K562 (cell line): ENCODE measurements around the gene ANKS3. TPM values are rescaled to one million over a fixed set of nuclear protein-coding genes. Genes with fewer than 3 reads are reported as not detected.
A peak's percentile ranks its signal among the peaks of the same experiment; 100 is the strongest.

Source experiments
- ATAC-seq: fragments of 200-7000 bp; cut with Tn5 transposase; 3 replicates; pipeline ENCODE4 v1.9.1; 2020; ENCODE audit warnings: moderate library complexity
- BruUV-seq: library from RNA; stranded (reverse); fragments of 400-500 nt; replicated peaks from 2 replicates; lab custom pipeline; 2021; lab: Mats Ljungman, UMichigan
- CTCF ChIA-PET: fragments of 300-600 bp; formaldehyde crosslinking; extraction: SDS; loops from one replicate; lab custom pipeline; 2021; ENCODE audit warnings: low intra/inter-chr PET ratio; lab: Yijun Ruan, JAX
- POLR2A ChIA-PET: fragments of 300-600, 350-650 bp; sonication (Branson Sonifier 250); formaldehyde crosslinking; extraction: SDS; loops from one replicate; lab custom pipeline; 2021; ENCODE audit warnings: antibody characterized with exemption, inconsistent platforms; lab: Yijun Ruan, JAX
- DNase-seq, 4 experiments: peaks; one replicate each; pipeline versions ENCODE4 v3.0.0 to v3.0.0-alpha.2; 2011 to 2018; ENCODE audit warnings: low spot score in 3 of 4, mixed read lengths in 3 of 4; ENCODE audit errors: extremely low read depth in 1 of 4
- FAIRE-seq: peaks from 2 replicates; lab custom pipeline; 2011; peaks lifted over from hg19 to GRCh38; lab: Jason Lieb, UNC
- H2AFZ ChIP-seq: 2 replicates; pipeline ENCODE4 v1.6.0; 2011; ENCODE audit warnings: low read depth, low read length, control low read depth, inconsistent platforms
- H3K27ac ChIP-seq: fragments of 200-600 bp; 3 replicates; pipeline ENCODE4 v1.8.0; 2011; ENCODE audit warnings: low read depth, mild to moderate bottlenecking, control low read depth, inconsistent platforms, low read length, moderate library complexity, mixed read lengths; ENCODE audit errors: extremely low read depth
- H3K27me3 ChIP-seq, 2 experiments: fragments of 300-600 bp in 1 of 2; 2 replicates in 1 of 2; 3 replicates in 1 of 2; pipeline versions ENCODE4 v1.6.0 to v1.8.0; 2011; ENCODE audit warnings: inconsistent platforms in 2 of 2, low read length in 2 of 2, mild to moderate bottlenecking in 1 of 2, mixed read lengths in 1 of 2, moderate library complexity in 1 of 2; ENCODE audit not compliant: control insufficient read depth in 2 of 2, insufficient read depth in 2 of 2
- H3K36me3 ChIP-seq: fragments of 300-600 bp; 3 replicates; pipeline ENCODE4 v1.8.0; 2011; ENCODE audit warnings: mild to moderate bottlenecking, low read length, inconsistent platforms; ENCODE audit not compliant: control insufficient read depth, insufficient read depth
- H3K4me1 ChIP-seq, 2 experiments: fragments of 200-600 bp in 1 of 2; replicated peaks in 1 of 2; 2 replicates in 1 of 2; 3 replicates in 1 of 2; pipeline versions ENCODE4 v1.5.1 to v1.8.0; 2011; ENCODE audit warnings: inconsistent platforms in 2 of 2, low read length in 2 of 2, mild to moderate bottlenecking in 1 of 2, mixed read lengths in 1 of 2, moderate library complexity in 1 of 2; ENCODE audit not compliant: control insufficient read depth in 2 of 2, insufficient read depth in 2 of 2
- H3K4me2 ChIP-seq: 2 replicates; pipeline ENCODE4 v1.6.1; 2011; ENCODE audit warnings: low read length, control low read depth, inconsistent platforms, mixed read lengths; ENCODE audit not compliant: insufficient read depth
- H3K4me3 ChIP-seq: fragments of 200-600 bp; sonication (generic), shearing (Covaris generic); 2 replicates; pipeline ENCODE4 v1.5.1; 2016; ENCODE audit warnings: control low read depth, inconsistent platforms
- H3K79me2 ChIP-seq: fragments of 200-600 bp; 3 replicates; pipeline ENCODE4 v1.8.0; 2011; ENCODE audit warnings: low read length, inconsistent platforms; ENCODE audit not compliant: control insufficient read depth, insufficient read depth
- H3K9ac ChIP-seq, 2 experiments: 2 replicates each; pipeline versions ENCODE4 v1.6.0 to v1.6.1; 2011; ENCODE audit warnings: low read depth in 2 of 2, low read length in 2 of 2, control low read depth in 1 of 2, inconsistent platforms in 1 of 2, mild to moderate bottlenecking in 1 of 2, mixed read lengths in 1 of 2; ENCODE audit not compliant: insufficient read depth in 1 of 2
- H3K9me1 ChIP-seq: one replicate; pipeline ENCODE4 v1.6.0; 2011; ENCODE audit warnings: inconsistent platforms, mild to moderate bottlenecking, low read length, moderate library complexity; ENCODE audit not compliant: control insufficient read depth, insufficient read depth
- H3K9me3 ChIP-seq: replicated peaks from 2 replicates; pipeline ENCODE4 v1.5.1; 2011; ENCODE audit warnings: low read depth, low read length, inconsistent platforms; ENCODE audit not compliant: control insufficient read depth, insufficient read depth
- H4K20me1 ChIP-seq: replicated peaks from 2 replicates; pipeline ENCODE4 v1.6.1; 2011; ENCODE audit warnings: low read length, inconsistent platforms, mixed read lengths; ENCODE audit not compliant: control insufficient read depth, insufficient read depth
- BCOR ChIP-seq: fragments of 450-650 bp; IDR thresholded peaks from 2 replicates; pipeline ENCODE4 v1.6.1; 2016
- E2F6 ChIP-seq, 2 experiments: IDR thresholded peaks; 2 replicates each; pipeline ENCODE4 v1.6.1; 2011; ENCODE audit warnings: borderline replicate concordance in 1 of 2, control low read depth in 1 of 2, low read depth in 1 of 2, low read length in 1 of 2, mild to moderate bottlenecking in 1 of 2, mixed read lengths in 1 of 2, moderate library complexity in 1 of 2; ENCODE audit not compliant: insufficient read depth in 1 of 2, insufficient read length in 1 of 2, poor library complexity in 1 of 2, severe bottlenecking in 1 of 2; ENCODE audit errors: extremely low read depth in 1 of 2
- HDAC2 ChIP-seq: fragments of 450-650 bp; IDR thresholded peaks from 2 replicates; pipeline ENCODE4 v1.6.1; 2016; ENCODE audit warnings: mild to moderate bottlenecking
- KDM1A ChIP-seq, 2 experiments: fragments of 450-650 bp; IDR thresholded peaks; 2 replicates each; pipeline ENCODE4 v1.6.1; 2016; ENCODE audit warnings: mild to moderate bottlenecking in 2 of 2
- MAFG ChIP-seq: fragments of 450-650 bp; conservative IDR thresholded peaks from 2 replicates; pipeline ENCODE4 v1.6.1; 2016; ENCODE audit warnings: missing genetic modification characterization, missing compliant biosample characterization
- PCBP2 ChIP-seq: fragments of 200-400 bp; formaldehyde crosslinking; IDR thresholded peaks from 2 replicates; pipeline ENCODE4 v1.6.1; 2018; ENCODE audit warnings: low read length, low read depth, mild to moderate bottlenecking, moderate library complexity; ENCODE audit not compliant: poor library complexity, severe bottlenecking
- RBM25 ChIP-seq: fragments of 200-400 bp; formaldehyde crosslinking; IDR thresholded peaks from 2 replicates; pipeline ENCODE4 v1.6.1; 2018; ENCODE audit warnings: low read length, low read depth, moderate library complexity; ENCODE audit not compliant: severe bottlenecking
- SAP30 ChIP-seq: fragments of 200-600 bp; sonication (generic); IDR thresholded peaks from 2 replicates; pipeline ENCODE4 v1.6.1; 2012; ENCODE audit warnings: borderline replicate concordance, low read depth, mild to moderate bottlenecking, moderate library complexity, low read length, control low read depth, inconsistent platforms; ENCODE audit not compliant: insufficient read depth, poor library complexity, severe bottlenecking
- TSHZ1 ChIP-seq: fragments of 250-450 bp; sonication (Bioruptor Pico); IDR thresholded peaks from 2 replicates; pipeline ENCODE4 v1.4.0; 2020; ENCODE audit warnings: mild to moderate bottlenecking, moderate library complexity
- ZNF512 ChIP-seq: IDR thresholded peaks from 2 replicates; pipeline ENCODE4 v1.6.1; 2016; ENCODE audit warnings: missing genetic modification characterization, missing compliant biosample characterization
- WGBS: fragments of 100-300 bp; shearing (Covaris generic); methylation state at CpG from one replicate; pipeline ENCODE4 v1.1.6; 2016; ENCODE audit warnings: low coverage, mixed read lengths; ENCODE audit not compliant: insufficient coverage; ENCODE audit errors: missing lambda C conversion rate; 5-methylcytosine and 5-hydroxymethylcytosine counted together
- in situ Hi-C: fragments of 300-500 bp; cut with MboI; formaldehyde crosslinking; loops from 4 replicates; pipeline ENCODE4 v1.15.0; 2018; ENCODE audit warnings: inconsistent platforms, mixed read lengths
- intact Hi-C: fragments of 100-400 bp; cut with micrococcal nuclease; formaldehyde crosslinking; loops from 2 replicates; pipeline ENCODE4 v1.14.2; 2022
- polyA plus RNA-seq, 8 experiments: library from polyadenylated mRNA; depleted of rRNA in 4 of 8; stranded (reverse) in 5 of 8; unstranded in 3 of 8; fragments of >200 nt; fragmentation: Nextera tagmentation in 2 of 8; fragmentation: Illumina TruSeq in 1 of 8; extraction: Ambion mirVana in 2 of 8; extraction: Trizol in 1 of 8; gene quantifications; 2 replicates each; pipeline versions ENCODE4 v1.2.1 to v1.2.3, GENCODE V29; 2011 to 2014; ENCODE audit warnings: inconsistent platforms in 1 of 8, missing spikeins in 1 of 8
- total RNA-seq, 7 experiments: library from RNA; depleted of rRNA in 6 of 7; stranded (reverse); fragments of >200 nt in 6 of 7; fragmentation: Illumina TruSeq in 2 of 7; extraction: Trizol in 2 of 7; gene quantifications; 2 replicates each; pipeline versions ENCODE4 v1.2.1 to v1.2.3, GENCODE V29; 2011 to 2021; ENCODE audit warnings: low replicate concordance in 1 of 7

ANKS3 gene
- total and polyA plus RNA-seq, 9 of the 15 experiments (the other 6 are each of a cell fraction or from before 2014, with no cell fraction given): 0.43 to 25.7 (median 14.8) TPM

GRCh38 chr16:4776141-4776705 is 42.2 kb upstream of the ANKS3 start:
- POLR2A ChIA-PET: interaction anchor here (0.5 to 1.1 kb wide), 2 partner anchors 29 to 33 kb away, joined by 3 to 4 read pairs; no protein-coding TSS in a partner anchor
- Histone ChIP-seq H4K20me1 (no peaks in the 10 kb centered on the region), H3K27me3 (no peaks in the 10 kb centered on the region), H2AFZ (no peak overlapping the region)
- no peak for FAIRE-seq
- BruUV-seq: no TSS peak
- CTCF ChIA-PET: no interaction called here
- intact Hi-C loops (no loop called here), in situ Hi-C loops (no loop called here)
- TF ChIP-seq TSHZ1 (CRISPR knock-in tag): no peak
- TF ChIP-seq E2F6 (IDR thresholded peaks at IDR 0.05; ENCODE audit: borderline replicate concordance in 1 of 2, extremely low read depth in 1 of 2, insufficient read depth in 1 of 2, insufficient read length in 1 of 2, low read depth in 1 of 2, low read length in 1 of 2, poor library complexity in 1 of 2, severe bottlenecking in 1 of 2): no peak
- no peak for TF ChIP-seq SAP30
- no peak for TF ChIP-seq ZNF512
- no peak for TF ChIP-seq PCBP2
- TF ChIP-seq HDAC2: peak; percentile 42; the same call in 1 of the 2 replicates
- TF ChIP-seq KDM1A (IDR thresholded peaks at IDR 0.05): peak in 1 of 2 experiments; percentile 52; a peak in 1 of 4 replicates
- TF ChIP-seq RBM25: peak; percentile 58
- no peak for TF ChIP-seq MAFG
- peak; percentile 79 for TF ChIP-seq BCOR
- TF ChIP-seq, all 486 proteins: peak for 4
- DNase-seq (no peak), ATAC-seq (no peak)
- peak overlapping the region in 1 of 2 experiments; percentile 71; a peak in 2 of 4 replicates for H3K9ac ChIP-seq
- no peaks in the 10 kb centered on the region for H3K9me3 ChIP-seq
- no peaks in the 10 kb centered on the region for H3K79me2 ChIP-seq
- no peaks in the 10 kb centered on the region for H3K36me3 ChIP-seq
- H3K4me1 ChIP-seq: peaks cover 3 to 10% of the 10 kb centered on the region in 2 experiments; a peak in 3 of 5 replicates
- no peak overlapping the region for H3K27ac ChIP-seq
- no peak overlapping the region for H3K4me2 ChIP-seq
- 88% methylated on average over 1 of the region's 2 CpGs for WGBS
- no peak overlapping the region for H3K4me3 ChIP-seq
- H3K9me1 ChIP-seq: no peaks in the 10 kb centered on the region
